ENCODE measurements around the gene POLL.

Gene POLL

GRCh38 chr10:101588879-101589278 is 822 bp upstream of the POLL start:
- DNase-seq (ENCODE audit: low read depth in 1 of 2, low spot score in 1 of 2): no peak
- Histone ChIP-seq H3K4me3 (replicated peaks; ENCODE audit: insufficient read depth, low read length) (peak overlapping the region; percentile 83), H3K27me3 (ENCODE audit: insufficient read depth, poor library complexity, severe bottlenecking) (no peaks in the 10 kb centered on the region), H3K27ac (replicated peaks) (peak overlapping the region; percentile 74; the same call in 1 of the 2 replicates)
- TF ChIP-seq POLR2AphosphoS5 (IDR thresholded peaks at IDR 0.05; ENCODE audit: low read depth) (no peak), SPI1 (IDR thresholded peaks at IDR 0.05; ENCODE audit: borderline replicate concordance, low read depth) (no peak), GABPA (IDR thresholded peaks at IDR 0.05; ENCODE audit: low read depth) (no peak)
- TF ChIP-seq, protein P1, sequence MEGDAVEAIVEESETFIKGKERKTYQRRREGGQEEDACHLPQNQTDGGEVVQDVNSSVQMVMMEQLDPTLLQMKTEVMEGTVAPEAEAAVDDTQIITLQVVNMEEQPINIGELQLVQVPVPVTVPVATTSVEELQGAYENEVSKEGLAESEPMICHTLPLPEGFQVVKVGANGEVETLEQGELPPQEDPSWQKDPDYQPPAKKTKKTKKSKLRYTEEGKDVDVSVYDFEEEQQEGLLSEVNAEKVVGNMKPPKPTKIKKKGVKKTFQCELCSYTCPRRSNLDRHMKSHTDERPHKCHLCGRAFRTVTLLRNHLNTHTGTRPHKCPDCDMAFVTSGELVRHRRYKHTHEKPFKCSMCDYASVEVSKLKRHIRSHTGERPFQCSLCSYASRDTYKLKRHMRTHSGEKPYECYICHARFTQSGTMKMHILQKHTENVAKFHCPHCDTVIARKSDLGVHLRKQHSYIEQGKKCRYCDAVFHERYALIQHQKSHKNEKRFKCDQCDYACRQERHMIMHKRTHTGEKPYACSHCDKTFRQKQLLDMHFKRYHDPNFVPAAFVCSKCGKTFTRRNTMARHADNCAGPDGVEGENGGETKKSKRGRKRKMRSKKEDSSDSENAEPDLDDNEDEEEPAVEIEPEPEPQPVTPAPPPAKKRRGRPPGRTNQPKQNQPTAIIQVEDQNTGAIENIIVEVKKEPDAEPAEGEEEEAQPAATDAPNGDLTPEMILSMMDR (IDR thresholded peaks at IDR 0.05; ENCODE audit: insufficient read depth, low read length): no peak
- TF ChIP-seq, protein P2, sequence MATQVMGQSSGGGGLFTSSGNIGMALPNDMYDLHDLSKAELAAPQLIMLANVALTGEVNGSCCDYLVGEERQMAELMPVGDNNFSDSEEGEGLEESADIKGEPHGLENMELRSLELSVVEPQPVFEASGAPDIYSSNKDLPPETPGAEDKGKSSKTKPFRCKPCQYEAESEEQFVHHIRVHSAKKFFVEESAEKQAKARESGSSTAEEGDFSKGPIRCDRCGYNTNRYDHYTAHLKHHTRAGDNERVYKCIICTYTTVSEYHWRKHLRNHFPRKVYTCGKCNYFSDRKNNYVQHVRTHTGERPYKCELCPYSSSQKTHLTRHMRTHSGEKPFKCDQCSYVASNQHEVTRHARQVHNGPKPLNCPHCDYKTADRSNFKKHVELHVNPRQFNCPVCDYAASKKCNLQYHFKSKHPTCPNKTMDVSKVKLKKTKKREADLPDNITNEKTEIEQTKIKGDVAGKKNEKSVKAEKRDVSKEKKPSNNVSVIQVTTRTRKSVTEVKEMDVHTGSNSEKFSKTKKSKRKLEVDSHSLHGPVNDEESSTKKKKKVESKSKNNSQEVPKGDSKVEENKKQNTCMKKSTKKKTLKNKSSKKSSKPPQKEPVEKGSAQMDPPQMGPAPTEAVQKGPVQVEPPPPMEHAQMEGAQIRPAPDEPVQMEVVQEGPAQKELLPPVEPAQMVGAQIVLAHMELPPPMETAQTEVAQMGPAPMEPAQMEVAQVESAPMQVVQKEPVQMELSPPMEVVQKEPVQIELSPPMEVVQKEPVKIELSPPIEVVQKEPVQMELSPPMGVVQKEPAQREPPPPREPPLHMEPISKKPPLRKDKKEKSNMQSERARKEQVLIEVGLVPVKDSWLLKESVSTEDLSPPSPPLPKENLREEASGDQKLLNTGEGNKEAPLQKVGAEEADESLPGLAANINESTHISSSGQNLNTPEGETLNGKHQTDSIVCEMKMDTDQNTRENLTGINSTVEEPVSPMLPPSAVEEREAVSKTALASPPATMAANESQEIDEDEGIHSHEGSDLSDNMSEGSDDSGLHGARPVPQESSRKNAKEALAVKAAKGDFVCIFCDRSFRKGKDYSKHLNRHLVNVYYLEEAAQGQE (IDR thresholded peaks at IDR 0.05; ENCODE audit: insufficient replicate concordance, low read depth): no peak

DNA sequence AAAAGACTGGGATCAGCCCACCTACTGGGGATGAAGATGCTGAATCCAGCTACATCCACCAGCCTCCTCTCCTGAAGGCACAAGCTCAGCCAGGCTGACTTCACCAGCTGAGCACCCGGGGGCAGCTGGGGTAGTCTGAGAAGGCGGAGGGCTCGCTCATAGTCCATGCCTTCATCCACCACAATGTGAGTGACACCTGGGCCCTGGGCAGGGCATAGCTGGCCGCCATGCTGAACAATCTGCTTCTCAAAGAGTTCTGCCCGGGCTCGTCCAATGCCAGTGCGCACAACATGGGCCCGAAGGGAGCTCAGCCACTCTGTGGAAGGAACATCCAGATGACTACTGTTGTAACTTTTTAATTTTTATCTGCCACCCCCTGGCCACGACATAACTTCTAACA is 2.2 kb downstream of the POLL start:
- TF ChIP-seq, protein P2 (IDR thresholded peaks at IDR 0.05; ENCODE audit: insufficient replicate concordance, low read depth): no peak
- TF ChIP-seq SPI1 (IDR thresholded peaks at IDR 0.05; ENCODE audit: borderline replicate concordance, low read depth) (no peak), GABPA (IDR thresholded peaks at IDR 0.05; ENCODE audit: low read depth) (no peak), POLR2AphosphoS5 (IDR thresholded peaks at IDR 0.05; ENCODE audit: low read depth) (no peak)
- TF ChIP-seq, protein P1 (IDR thresholded peaks at IDR 0.05; ENCODE audit: insufficient read depth, low read length): no peak
- no peaks in the 10 kb centered on the region for H3K27me3 ChIP-seq (ENCODE audit: insufficient read depth, poor library complexity, severe bottlenecking)
- DNase-seq (ENCODE audit: low read depth in 1 of 2, low spot score in 1 of 2): no peak
- no peak overlapping the region for H3K4me3 ChIP-seq (replicated peaks; ENCODE audit: insufficient read depth, low read length)
- no peak overlapping the region for H3K27ac ChIP-seq (replicated peaks)

GRCh38 chr10:101580486-101581399 is 7.3 kb downstream of the POLL start:
- TF ChIP-seq, protein P2 (IDR thresholded peaks at IDR 0.05; ENCODE audit: insufficient replicate concordance, low read depth): no peak
- TF ChIP-seq SPI1 (IDR thresholded peaks at IDR 0.05; ENCODE audit: borderline replicate concordance, low read depth) (no peak), GABPA (IDR thresholded peaks at IDR 0.05; ENCODE audit: low read depth) (no peak), POLR2AphosphoS5 (IDR thresholded peaks at IDR 0.05; ENCODE audit: low read depth) (no peak)
- TF ChIP-seq, protein P1 (IDR thresholded peaks at IDR 0.05; ENCODE audit: insufficient read depth, low read length): no peak

More at GRCh38 chr10:101580486-101581399, 7.3 kb downstream of the POLL start:
- DNase-seq (ENCODE audit: low read depth in 1 of 2, low spot score in 1 of 2): no peak
- H3K4me3 ChIP-seq (replicated peaks; ENCODE audit: insufficient read depth, low read length): no peak overlapping the region
- no peak overlapping the region for H3K27ac ChIP-seq (replicated peaks)
- H3K27me3 ChIP-seq (ENCODE audit: insufficient read depth, poor library complexity, severe bottlenecking): no peaks in the 10 kb centered on the region
